T1000 (cell line): ENCODE results near the gene PRPF40B.
"Not testable (repeated sequence)": the region's sequence is repeated elsewhere in the genome, so short reads cannot be mapped to it uniquely, and the experiment has no call there.

Source experiments
- DNase-seq: peaks from one replicate; lab custom pipeline; 2025; ENCODE audit warnings: mixed read lengths; lab: John Stamatoyannopoulos, UW

PRPF40B gene

DNA sequence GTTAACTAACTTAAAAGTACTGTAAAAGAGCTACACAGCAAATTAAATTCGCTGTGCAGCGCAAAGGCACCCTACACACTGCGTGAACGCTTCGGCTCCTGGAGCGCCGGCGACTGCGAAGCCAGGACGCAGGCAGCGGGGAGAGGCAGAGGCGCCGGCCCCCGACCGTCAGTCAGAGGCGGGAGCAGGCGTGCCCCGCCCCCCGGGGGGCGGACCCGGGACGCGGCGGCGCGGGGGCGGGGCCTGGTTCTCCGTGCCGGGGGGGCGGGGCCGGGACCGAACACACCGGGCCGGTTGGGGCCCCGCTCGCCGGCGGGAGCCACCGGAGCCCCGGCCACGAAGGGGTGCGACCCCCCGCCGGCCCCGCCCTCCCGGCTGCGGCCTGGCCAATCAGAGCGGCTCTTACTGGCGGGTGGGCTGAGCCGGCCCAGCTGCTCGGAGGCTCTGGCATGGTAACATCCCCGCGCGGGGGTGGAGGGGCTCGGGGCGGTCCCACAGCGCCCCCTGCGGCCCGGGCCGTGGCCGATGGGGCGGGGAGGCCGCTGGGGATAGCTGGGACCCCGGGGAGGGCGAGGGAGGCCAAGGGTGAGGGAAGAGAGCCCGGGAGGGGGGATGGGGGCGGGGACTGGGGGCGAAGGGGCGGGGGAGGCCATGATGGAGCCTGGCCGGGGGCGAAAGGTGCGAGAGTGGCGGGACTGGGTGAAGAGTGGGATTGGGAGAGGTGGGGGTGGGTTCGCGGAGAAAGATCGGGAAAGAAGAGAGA, at the start of gene PRPF40B:
Gene PRPF40B (plus strand): TSS at position 420 of the 763 bp plus-strand sequence. CDS start 30 bp downstream, at position 450.
- DNase-seq: peak; percentile 100

DNA sequence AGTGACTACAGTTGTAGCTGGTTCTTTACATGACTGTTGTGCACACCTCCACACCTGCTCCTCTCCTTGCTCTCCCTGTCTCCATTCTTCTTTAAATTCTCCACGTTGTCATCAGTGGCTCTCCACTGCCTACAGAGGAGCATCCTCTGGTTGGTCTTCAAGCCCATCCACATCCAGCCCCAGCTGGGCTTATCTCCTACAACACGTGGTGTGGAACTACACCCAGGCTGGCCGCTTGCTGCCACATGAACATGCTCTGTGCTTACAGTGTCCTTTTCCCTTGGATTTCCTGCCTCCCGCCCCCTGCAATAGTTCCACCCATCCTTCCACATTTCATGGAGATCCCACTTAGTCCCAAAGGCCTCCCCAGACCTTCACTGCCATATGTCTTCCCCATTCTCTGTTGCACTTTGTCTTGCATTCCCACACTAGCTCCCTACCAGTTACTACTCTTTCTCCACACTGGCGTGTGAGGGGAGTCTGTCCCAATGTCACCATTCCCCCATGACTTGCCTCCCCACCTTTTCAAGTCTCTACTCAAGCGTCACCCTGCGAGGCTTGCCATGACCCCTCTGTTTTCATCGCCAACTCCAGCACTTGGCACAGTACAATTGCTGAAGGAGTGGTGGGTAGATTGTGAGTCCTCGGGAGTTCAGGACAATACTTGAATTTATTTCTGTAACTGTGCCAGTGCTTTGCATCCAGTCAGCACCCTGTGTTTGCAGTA, 45.6 kb upstream of the PRPF40B start:
- DNase-seq: no peak

DNA sequence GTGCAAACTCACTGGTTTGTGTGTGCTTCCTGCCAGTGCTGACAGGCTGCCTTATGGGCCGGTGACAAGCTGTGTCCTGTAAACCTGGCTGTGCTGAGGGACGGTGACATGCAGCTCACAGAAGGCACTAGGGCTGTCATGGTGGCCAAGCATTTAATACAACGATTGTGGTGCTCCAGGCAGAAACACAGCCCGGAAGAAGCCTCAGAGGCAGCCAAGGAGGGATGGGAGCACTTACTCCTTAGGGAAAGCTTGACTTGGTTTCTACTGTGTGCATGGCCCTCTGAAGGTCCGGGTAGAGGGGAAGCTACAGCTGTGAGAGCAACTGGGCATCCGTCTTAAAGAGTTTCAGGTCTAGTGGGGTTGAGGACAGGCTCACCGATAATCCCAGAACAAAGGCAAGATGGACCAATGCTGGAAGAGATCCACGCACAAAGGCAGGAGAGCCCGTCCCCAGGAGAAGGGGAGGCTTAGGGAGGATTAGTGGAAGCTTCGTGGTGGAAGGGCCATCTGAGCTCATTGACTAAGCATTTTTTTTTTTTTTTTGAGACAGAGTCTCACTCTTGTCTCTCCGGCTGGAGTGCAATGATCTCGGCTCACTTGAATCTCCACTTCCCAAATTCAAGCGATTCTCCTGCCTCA, 44.8 kb upstream of the PRPF40B start:
- DNase-seq: no peak

DNA sequence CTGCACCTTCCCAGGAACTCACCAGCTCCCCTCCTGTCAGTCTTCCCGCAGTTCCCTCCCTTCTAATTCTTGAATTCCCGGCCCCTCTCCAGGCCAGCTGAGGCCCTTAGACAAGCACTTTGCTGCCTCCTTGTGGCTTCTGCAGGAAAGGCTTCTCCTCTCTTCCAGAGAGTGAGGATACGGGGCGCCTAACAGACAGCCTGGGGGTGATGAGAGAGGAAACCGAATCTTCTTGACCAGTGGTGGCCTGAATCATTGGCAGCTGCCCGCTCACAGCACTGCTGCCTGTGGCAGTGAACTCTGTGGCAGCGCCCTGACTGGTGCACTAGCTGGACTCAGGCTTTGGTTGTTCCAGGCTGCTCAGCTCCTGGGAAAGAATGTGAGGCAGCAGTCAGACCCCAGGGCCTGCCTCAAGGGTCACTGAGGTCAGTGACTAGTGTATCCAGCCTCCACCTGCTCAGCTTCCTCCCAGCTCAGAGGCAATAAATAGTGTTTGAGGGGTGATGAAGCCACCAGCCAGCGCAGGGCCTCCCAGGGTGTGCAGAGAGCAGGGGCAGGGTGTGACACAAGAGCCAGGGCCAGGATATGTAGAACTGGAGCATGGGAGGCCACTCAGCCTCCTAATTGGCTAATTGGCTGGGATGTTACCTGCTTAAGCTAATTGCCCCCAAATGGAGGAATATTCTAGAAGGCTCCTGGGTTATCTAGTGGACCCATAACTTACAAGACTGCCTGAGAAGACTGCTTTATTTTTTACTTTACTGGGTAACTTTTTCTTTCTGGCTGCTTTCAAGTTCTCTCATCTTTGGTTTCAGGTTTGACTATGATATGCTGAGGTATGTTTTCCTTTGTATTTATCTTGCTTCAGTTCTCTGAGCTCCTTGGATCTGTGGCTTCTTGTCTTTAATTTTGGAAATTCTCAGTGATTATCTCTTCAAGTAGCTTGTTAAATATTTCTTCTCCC, 42.5 kb upstream of the PRPF40B start:
- DNase-seq: peak; percentile 100

DNA sequence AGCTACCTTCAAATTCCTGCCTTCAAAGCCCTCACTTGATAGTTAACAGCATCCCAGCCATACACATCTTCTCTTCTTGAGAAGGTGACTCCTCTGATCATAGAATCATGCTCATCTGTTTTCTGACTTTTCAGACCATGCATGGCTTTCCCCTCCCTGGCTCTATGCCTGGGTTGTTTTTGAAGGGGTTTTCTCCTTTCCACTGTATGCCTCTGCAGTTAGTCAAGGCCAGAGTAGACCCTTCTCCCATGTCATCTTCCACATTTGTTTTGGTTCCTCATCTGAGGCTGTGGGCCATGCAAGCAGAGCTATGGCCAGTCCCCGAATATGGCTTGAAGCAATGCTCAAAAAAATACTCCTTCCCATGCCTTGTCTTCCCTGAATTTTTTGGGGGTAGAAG, 41.2 kb upstream of the PRPF40B start:
- no peak for DNase-seq

DNA sequence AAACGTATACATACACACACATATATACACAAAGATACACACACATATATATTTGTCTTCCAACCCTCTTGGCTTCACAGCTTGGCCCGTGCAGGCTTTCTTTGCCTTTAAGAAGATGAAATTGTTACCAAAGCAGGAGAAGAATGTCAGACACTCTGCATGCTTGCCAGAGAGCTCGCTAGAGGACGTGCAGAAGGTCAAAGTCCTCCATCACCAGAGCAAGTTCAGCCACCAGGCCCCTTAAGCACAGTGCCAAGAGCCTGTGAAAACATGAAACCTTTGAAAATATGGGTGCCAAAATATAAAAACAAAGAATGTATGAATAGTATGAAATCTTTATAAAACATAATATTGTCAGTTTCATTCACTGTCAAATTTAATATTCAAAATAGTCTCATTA, 40.5 kb upstream of the PRPF40B start:
- no peak for DNase-seq

DNA sequence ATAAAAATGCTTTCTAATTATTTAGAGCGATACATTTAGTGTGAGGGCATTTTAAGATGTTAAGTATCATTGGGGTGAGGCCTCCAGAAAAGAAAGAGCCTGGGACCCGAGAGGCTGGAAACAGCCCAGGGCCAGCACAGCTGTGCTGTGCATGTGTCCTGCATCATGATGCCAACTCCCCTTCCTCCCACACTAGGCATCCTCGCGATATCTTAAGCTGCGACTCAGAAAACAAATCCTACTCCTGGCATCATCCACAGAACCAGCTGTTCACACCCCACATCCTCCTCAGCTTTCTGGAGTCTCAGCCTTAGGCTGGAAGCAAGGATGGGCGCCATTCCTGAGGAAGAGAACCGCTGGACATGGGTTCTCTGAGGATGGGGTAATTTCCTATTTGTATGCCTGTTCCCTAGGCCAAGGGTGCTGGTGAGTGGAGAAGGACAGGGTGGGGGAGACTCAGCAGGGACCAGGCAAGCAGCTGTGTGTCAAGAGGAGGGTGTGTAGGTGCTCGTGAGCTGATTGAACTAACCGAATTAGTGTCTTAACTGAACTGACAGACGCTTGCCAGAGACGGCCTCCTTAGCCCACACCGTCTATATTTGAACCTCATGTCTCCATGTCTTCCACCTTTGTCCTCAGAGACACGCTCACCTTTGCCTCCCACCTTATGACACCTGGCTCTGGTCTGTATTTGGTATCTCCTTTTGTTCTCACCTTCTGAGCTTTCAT, 39.8 kb upstream of the PRPF40B start:
- no peak for DNase-seq

DNA sequence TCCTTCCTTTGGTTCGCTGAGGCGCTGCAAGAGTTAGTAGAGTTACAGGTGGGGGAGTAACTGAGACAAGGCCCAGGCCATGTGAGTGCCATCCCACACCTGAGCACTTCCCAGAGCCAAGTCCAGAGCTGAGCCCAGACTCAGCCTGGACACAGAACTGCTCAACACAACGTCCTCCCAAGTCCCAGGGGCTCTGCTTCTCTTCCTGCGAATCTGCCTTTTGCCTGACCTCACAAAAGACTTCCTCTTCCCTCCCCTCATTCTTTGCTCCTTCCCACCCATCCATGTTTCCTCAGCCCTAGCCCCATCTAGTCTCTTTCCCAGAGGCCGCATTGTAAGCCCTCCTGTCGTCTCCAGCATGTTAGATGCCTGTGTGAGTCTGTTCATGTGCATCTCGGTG, 38.8 kb upstream of the PRPF40B start:
- DNase-seq: no peak

DNA sequence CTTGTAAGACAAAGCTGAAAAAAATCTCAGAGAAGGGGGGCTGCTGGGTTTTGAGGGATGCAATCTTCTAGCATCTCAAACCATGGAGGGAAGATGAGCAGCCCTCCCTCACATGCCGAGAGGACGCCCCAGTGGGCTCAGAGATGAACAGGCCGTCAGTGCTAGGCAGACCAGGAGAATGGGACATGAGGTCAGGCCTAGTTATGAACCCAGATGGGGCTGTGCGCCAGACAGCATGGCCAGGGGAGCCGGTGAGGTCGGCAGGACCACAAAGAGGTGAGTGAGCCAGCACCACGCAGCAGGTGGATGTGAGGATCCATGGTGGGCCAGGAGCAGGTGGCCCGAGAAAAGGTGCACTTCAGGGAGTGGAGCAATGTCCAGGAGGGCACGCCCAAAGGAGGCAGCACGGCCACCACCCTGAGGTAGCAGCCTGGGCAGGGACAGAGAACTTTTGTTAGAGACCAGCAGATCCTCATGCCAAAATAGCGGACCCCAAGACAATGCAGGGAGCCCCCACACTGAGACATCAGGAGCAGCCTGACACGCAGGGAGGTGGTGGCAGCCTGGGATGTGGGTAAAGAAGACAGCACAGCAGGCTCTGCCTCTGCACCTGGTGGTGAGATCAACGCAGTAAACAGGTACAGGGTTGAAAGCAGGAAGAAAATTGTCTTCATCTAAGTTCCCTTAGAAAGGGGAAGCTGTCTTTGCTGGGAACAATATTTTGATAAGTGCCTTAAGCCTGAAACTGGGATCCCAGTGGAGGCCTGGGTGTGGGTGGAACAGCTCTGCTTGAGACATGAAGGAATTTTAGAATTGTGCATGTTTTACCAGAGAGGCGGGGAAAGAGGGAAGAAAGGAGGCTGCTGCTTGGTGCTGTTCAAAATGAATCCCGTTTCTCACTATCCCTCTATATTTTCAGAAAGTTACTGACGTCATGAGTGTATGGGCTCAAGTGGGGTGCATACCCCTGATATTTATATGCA, 37.6 kb upstream of the PRPF40B start:
- no peak for DNase-seq

DNA sequence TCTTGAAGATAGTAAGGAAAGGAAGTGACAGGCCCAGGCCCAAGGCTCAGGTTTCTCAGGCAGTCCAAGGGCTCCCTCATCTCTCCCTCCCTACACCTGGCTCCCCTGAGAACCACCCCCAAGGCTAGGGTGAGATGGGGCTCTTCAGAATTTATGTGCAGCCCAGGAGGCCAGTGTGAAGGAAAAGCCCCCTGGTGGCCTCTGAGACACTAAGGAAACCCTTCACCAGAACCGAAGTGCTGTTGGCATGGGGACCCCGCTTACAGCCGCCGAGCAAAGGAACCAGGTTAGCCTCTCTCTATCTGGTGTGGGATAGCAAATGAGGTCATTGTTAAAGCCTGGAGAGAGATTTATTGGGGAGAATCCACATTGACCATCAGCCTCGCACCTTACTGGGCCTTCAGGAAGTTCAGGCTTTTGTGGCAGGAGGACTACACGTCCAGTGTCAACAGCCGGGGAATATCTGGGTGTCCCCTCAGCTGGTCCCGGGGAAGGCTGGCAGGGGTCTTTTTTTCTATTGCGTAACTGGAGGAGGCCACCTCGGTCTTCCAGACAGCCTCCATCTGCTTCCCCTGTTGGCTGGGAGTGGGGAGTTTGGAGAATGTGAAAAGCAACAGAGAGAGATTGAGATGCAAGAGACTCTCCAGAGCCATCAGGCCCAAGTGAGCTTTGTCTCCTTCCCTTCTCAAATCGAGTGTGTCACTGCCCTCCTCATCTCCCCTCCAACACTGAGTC, 36.0 kb upstream of the PRPF40B start:
- DNase-seq: no peak

DNA sequence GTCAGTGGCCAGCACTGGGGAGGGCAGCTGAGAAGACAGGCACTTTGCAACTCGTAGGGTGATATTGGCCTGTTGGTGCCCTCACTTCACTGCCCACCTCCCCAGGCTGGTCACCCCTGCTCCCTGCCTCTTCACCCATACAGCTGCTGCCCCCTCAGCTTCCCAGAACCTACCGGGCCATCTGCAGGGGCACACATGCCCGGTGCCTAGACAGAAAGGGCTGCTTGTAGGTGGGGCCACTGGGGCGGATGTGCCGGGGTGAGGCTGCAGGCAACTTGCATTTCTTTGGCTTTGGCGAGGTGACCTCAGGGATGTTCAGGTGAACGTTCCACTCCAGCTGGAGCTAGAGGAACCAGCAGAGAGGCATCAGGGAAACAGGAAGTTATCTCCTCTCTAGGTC, 35.1 kb upstream of the PRPF40B start:
- no peak for DNase-seq

DNA sequence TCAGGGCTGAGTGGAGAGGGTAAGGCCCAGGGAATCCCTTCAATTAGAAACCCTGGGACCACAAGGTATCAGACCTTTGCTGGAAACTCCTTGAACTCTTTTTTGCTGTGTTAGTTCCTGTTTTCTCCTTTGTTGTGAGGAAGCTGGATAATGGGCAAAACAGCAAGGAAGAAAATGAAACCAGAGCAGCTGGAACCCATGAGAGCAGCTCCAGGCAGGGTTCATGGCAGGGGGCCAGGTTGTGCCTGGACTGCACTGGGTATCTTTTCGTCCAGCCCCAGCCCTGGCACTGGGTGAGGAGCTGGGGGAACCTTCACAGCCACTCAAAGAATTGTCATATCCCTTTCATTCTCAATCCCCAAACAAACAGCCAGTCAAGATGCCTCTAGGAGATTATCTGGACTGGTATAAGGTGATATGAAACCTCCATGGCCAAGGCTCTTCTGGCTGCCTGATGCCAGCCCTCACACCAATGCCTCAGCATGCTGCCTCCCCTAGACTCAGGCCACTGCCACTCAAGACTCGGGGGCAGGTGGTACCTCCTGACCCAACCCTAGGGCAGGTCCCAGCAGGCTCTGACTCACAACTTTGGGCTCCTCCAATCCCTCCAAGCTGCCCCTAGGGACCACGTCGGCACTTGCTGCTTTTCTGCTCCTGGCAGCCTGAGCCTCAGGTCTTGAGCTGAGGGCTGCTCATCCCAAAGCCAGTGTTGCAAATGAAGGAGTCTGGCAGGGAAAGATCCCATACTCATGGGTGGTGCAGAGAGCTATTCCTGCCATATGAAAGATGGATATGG, 34.4 kb upstream of the PRPF40B start:
- DNase-seq: peak; percentile 92

DNA sequence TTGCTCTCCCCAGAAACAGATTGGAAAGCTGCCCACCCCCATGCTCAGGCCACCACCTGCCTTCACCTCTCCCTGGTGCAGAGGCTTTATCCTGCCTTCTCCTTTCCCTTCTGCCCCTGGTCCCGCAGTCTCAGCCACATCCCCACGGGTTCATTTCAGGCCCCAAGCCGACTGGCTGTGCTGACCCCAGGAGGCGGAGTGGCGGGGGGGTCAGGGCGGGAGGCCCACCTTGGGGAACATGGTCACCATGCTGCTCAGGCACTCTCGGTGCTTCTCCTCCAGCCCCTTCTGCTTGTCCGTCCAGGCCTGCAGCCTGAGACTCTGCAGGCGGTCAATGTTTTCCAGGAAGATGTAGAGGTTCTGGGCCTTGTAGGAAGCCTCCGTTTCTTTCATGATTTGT, 24.8 kb upstream of the PRPF40B start:
- DNase-seq: no peak

DNA sequence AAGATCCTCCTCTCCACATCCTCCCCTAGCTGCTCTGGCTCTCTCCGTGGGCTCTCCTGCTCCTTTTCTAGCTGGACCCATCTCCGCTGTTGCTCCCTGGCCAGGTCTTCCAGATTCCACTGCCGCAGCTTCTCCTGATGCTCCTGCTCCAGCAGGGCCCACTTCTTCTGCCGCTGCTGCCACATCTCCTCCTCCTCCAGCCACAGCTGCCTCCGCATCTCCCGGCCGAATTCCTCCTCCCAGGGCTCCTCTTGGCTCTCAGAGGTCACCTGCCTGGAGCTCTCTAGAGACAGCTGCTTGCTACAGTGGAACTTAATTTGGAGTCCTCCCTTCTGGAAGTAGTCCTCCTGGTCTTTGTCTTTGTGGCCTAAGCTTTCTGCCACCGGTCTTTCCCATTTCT, 23.4 kb upstream of the PRPF40B start:
- DNase-seq: no peak

DNA sequence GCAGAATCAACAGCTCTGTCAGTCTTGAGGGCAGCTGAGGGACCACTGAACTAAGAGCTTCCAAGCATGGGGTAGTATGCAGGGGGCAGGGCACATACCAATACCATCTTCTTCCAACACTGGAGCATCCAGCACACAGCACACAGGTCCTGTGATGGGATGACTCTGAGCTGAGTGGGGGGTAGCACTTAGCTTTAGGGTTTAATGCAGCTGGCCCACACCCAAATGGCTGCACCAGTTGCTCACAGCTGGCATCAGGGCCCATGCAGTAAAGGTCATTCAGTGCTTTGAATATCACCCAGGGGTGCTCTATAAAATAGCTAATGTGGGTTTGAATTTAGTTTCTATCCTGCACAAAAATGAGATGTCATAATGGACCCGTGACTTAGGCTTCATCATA, 19.6 kb upstream of the PRPF40B start:
- no peak for DNase-seq

DNA sequence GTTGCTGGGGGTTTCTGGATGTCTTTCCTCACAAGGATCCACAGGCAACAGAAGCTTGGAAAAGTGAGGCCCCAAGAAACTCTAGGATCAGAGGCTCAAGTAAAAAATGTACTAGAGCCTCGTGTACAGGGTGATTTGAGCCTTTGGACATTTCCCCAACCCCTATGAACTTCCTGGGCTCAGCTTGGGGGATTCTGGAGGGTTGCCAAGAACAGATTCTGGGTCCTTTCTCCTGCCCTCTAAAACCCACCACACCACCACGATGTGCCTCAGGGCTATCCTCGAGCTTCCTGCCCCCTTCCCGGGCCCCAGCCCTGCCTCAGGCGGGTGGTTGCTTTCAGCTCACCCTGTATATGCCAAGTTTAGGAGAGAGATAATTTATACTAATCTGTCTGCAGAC, 18.5 kb upstream of the PRPF40B start:
- DNase-seq: no peak

DNA sequence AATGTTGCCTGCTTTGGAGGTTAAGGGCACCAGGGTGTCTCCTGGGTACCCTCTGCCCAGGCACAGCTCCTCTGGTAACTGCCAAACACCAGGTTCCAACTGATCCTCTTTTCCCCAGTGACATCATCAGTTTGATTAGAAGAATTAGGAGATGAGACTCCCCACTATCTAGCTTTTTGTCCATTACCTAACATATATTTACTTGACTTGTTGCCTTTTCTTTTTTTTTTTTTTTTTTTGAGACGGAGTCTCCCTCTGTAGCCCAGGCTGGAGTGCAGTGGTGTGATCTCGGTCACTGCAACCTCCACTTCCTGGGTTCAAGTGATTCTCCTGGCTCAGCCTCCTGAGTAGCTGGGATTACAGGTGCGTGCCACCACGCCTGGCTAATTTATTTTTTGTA, 17.8 kb upstream of the PRPF40B start, which contains the start of gene FAM186B:
Gene FAM186B (minus strand): TSS at position 101 of the 400 bp plus-strand sequence. CDS start 162 bp downstream, outside the sequence.
- DNase-seq: not testable (repeated sequence)
